ENCODE results near the gene CTNNA2. TPM values are rescaled to one million over a fixed set of nuclear protein-coding genes. Genes with fewer than 3 reads are reported as not detected.

The CTNNA2 gene
- polyA plus RNA-seq, 1 of the 3 experiments (the other 2 are of a cell fraction): 0.30 TPM

- Histone ChIP-seq H3K27me3 (ENCODE audit: insufficient read depth) (no peaks in the 10 kb centered on the region), H3K9ac (no peak overlapping the region), H3K4me1 (ENCODE audit: control insufficient read depth in 1 of 2, insufficient read depth in 2 of 2, low read depth in 1 of 2, low read length in 1 of 2) (no peaks in the 10 kb centered on the region; a peak in 1 of 4 replicates), H3F3A (replicated peaks; ENCODE audit: insufficient read depth) (no peaks in the 10 kb centered on the region), H3K36me3 (replicated peaks in 1 of 2; ENCODE audit: control insufficient read depth in 1 of 2, insufficient read depth in 2 of 2, low read length in 1 of 2) (no peaks in the 10 kb centered on the region), H3K4me3 (ENCODE audit: low read depth in 2 of 2, low read length in 1 of 2) (no peak overlapping the region), H3K4me2 (no peak overlapping the region), H3K79me2 (ENCODE audit: insufficient read depth) (no peaks in the 10 kb centered on the region), H4K20me1 (ENCODE audit: insufficient read depth) (no peaks in the 10 kb centered on the region), H3K9me2 (no peaks in the 10 kb centered on the region), H3K27ac (ENCODE audit: low read depth in 2 of 2, low read length in 1 of 2) (no peak overlapping the region), H3K9me3 (no peaks in the 10 kb centered on the region), H2AFZ (ENCODE audit: low read depth) (no peak overlapping the region)
- TF ChIP-seq ELF1 (IDR thresholded peaks at IDR 0.05): no peak
- no peak for TF ChIP-seq RAD21 (IDR thresholded peaks at IDR 0.05; ENCODE audit: low read length)
- TF ChIP-seq RFX5 (IDR thresholded peaks at IDR 0.05; ENCODE audit: low read length): no peak
- no peak for TF ChIP-seq RXRA (IDR thresholded peaks at IDR 0.05; ENCODE audit: borderline replicate concordance, low read depth)
- TF ChIP-seq FOXM1 (IDR thresholded peaks at IDR 0.05; ENCODE audit: low read depth): no peak
- no peak for TF ChIP-seq EP300 (IDR thresholded peaks at IDR 0.05; ENCODE audit: borderline replicate concordance in 1 of 2, low read depth in 1 of 2, low read length in 1 of 2)
- no peak for TF ChIP-seq GABPA (IDR thresholded peaks at IDR 0.05; ENCODE audit: low read depth)
- no peak for TF ChIP-seq TCF12 (IDR thresholded peaks at IDR 0.05)
- TF ChIP-seq NRF1 (IDR thresholded peaks at IDR 0.05; ENCODE audit: low read depth, low read length): no peak
- 23% methylated on average over 6 of the region's 7 CpGs for WGBS (ENCODE audit: low lambda C conversion rate)
- DNase-seq: no peak
- ChIA-PET CTCF (no interaction called here), POLR2A (no interaction called here)
Observed at GRCh38 chr2:80529466-80530165, 1016.8 kb downstream of the CTNNA2 start.

- no peaks in the 10 kb centered on the region for H3F3A ChIP-seq (replicated peaks; ENCODE audit: insufficient read depth)
- no peaks in the 10 kb centered on the region for H3K79me2 ChIP-seq (ENCODE audit: insufficient read depth)
- H3K4me2 ChIP-seq: no peak overlapping the region
- H3K9me2 ChIP-seq: no peaks in the 10 kb centered on the region
- no peaks in the 10 kb centered on the region for H3K4me1 ChIP-seq (ENCODE audit: control insufficient read depth in 1 of 2, insufficient read depth in 2 of 2, low read depth in 1 of 2, low read length in 1 of 2)
- H3K27me3 ChIP-seq (ENCODE audit: insufficient read depth): no peaks in the 10 kb centered on the region
- ChIA-PET CTCF (no interaction called here), POLR2A (no interaction called here)
- 10% methylated on average over 3 of the region's 3 CpGs for WGBS (ENCODE audit: low lambda C conversion rate)
- DNase-seq: no peak
- no peak overlapping the region for H3K27ac ChIP-seq (ENCODE audit: low read depth in 2 of 2, low read length in 1 of 2)
- H4K20me1 ChIP-seq (ENCODE audit: insufficient read depth): no peaks in the 10 kb centered on the region
- H3K4me3 ChIP-seq (ENCODE audit: low read depth in 2 of 2, low read length in 1 of 2): no peak overlapping the region
- H3K9me3 ChIP-seq: no peaks in the 10 kb centered on the region
- H3K9ac ChIP-seq: no peak overlapping the region
- H2AFZ ChIP-seq (ENCODE audit: low read depth): no peak overlapping the region
- TF ChIP-seq ELF1 (IDR thresholded peaks at IDR 0.05) (no peak), TCF12 (IDR thresholded peaks at IDR 0.05) (no peak), FOSL2 (IDR thresholded peaks at IDR 0.05; ENCODE audit: borderline replicate concordance, low read depth) (no peak)
- H3K36me3 ChIP-seq (replicated peaks in 1 of 2; ENCODE audit: control insufficient read depth in 1 of 2, insufficient read depth in 2 of 2, low read length in 1 of 2): no peaks in the 10 kb centered on the region
Observed at GRCh38 chr2:80530442-80531064, 1017.7 kb downstream of the CTNNA2 start.

GRCh38 chr2:80531319-80531718 is 1018.5 kb downstream of the CTNNA2 start:
- Histone ChIP-seq H3F3A (replicated peaks; ENCODE audit: insufficient read depth) (no peaks in the 10 kb centered on the region), H3K9me2 (no peaks in the 10 kb centered on the region), H3K4me3 (ENCODE audit: low read depth in 2 of 2, low read length in 1 of 2) (no peak overlapping the region), H2AFZ (ENCODE audit: low read depth) (no peak overlapping the region), H3K79me2 (ENCODE audit: insufficient read depth) (no peaks in the 10 kb centered on the region), H3K4me1 (ENCODE audit: control insufficient read depth in 1 of 2, insufficient read depth in 2 of 2, low read depth in 1 of 2, low read length in 1 of 2) (no peaks in the 10 kb centered on the region), H3K9me3 (no peaks in the 10 kb centered on the region), H3K4me2 (no peak overlapping the region), H3K27ac (ENCODE audit: low read depth in 2 of 2, low read length in 1 of 2) (no peak overlapping the region), H3K9ac (no peak overlapping the region), H3K27me3 (ENCODE audit: insufficient read depth) (no peaks in the 10 kb centered on the region), H4K20me1 (ENCODE audit: insufficient read depth) (no peaks in the 10 kb centered on the region), H3K36me3 (replicated peaks in 1 of 2; ENCODE audit: control insufficient read depth in 1 of 2, insufficient read depth in 2 of 2, low read length in 1 of 2) (no peaks in the 10 kb centered on the region)
- TF ChIP-seq RAD21 (IDR thresholded peaks at IDR 0.05; ENCODE audit: low read length) (no peak), GATA2 (CRISPR knock-in tag; IDR thresholded peaks at IDR 0.05) (no peak), FOSL2 (IDR thresholded peaks at IDR 0.05; ENCODE audit: borderline replicate concordance, low read depth) (no peak), MXI1 (IDR thresholded peaks at IDR 0.05; ENCODE audit: low read depth, low read length) (no peak), MEF2A (IDR thresholded peaks at IDR 0.05; ENCODE audit: borderline replicate concordance, low read depth) (no peak), RCOR1 (IDR thresholded peaks at IDR 0.05; ENCODE audit: low read length) (no peak), RXRA (IDR thresholded peaks at IDR 0.05; ENCODE audit: borderline replicate concordance, low read depth) (no peak), USF1 (IDR thresholded peaks at IDR 0.05; ENCODE audit: borderline replicate concordance, low read depth) (no peak), CTCF (IDR thresholded peaks at IDR 0.05) (no peak), ELF1 (IDR thresholded peaks at IDR 0.05) (no peak), TAF1 (IDR thresholded peaks at IDR 0.05; ENCODE audit: borderline replicate concordance, low read depth, low read length) (no peak), EZH2phosphoT487 (IDR thresholded peaks at IDR 0.05; ENCODE audit: borderline replicate concordance, low read depth) (no peak), EP300 (IDR thresholded peaks at IDR 0.05; ENCODE audit: borderline replicate concordance in 1 of 2, low read depth in 1 of 2, low read length in 1 of 2) (no peak), POLR2AphosphoS5 (IDR thresholded peaks at IDR 0.05; ENCODE audit: low read depth, low read length) (no peak), SIN3A (IDR thresholded peaks at IDR 0.05; ENCODE audit: borderline replicate concordance, low read depth, low read length) (no peak)
- ChIA-PET POLR2A (no interaction called here), CTCF (no interaction called here)
- no peak for DNase-seq
- WGBS (ENCODE audit: low lambda C conversion rate): 15% methylated on average over 1 of the region's 1 CpG

All from SK-N-SH (cell line).